ENCODE data around the gene EPHB1.
"Not testable (repeated sequence)": the region's sequence is repeated elsewhere in the genome, so short reads cannot be mapped to it uniquely, and the experiment has no call there.

EPHB1 gene

DNA sequence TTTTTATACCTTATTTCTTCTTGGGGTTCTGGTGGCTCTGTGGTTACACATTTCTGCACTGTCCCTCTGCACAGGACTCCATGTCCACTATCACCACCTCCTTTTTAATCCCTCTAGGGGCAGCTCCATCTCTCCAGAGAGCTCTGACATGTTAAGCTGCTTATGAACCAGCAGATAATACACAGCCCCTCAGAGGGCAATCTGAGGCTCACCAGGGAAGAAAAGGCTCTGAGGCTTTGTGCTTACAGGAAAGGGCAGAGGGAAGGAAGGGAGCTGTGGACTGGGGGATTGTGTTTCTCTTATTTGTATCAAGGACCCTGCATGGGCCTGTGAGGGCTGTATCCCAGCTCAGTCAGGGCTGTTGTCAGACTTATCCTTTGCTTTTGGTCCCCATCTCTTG is 164.5 kb downstream of the EPHB1 start:
- DNase-seq = no peak

DNA sequence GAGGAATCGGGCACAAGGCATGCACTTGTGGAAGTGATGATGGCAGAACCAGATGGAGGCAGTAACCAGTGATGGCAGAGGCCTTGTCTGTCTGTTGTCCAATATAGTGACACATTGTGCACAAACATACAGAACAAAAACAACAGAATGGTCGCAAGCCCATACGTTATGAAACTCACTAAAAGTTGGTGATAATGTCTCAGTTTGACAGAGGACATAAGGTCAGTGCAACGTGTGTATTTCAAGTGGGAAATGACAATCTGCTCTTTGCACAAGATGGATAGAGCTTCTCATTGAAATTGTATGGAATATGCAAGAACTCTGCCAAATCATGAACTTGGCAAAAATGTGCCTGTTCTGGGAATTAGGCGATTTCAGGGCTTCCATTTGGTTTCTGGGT is 169.2 kb downstream of the EPHB1 start:
- no peak for DNase-seq

DNA sequence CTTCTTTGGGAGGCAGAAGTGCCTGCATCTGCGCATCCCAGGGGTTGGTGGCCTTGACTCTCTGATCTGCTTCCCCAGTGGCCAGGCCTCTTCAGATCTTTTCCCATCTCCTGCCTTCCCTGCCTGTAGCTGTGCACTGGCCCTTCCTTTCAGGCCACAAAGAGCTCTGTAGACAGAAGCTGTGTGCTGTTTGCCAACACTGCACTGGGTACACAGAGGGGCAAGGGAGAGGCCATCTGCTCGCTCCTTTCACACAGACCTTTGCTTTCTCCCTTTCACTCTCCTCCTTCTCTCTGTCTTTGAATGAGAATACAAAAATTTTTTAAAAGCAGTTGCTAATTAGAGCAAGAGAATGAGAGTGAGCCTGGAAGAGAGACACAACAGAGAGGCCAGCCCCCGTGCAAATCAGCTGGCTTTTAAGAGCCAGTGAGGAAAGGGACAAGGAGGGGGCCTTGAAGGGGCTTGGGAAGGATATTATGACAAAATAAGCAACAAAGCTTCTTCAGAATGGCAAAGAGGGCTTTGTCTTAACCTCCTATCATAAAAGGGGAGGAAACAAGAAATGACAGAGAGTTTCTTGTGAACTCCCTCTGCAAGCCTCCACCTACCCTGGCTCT is 170.9 kb downstream of the EPHB1 start:
- DNase-seq = no peak

DNA sequence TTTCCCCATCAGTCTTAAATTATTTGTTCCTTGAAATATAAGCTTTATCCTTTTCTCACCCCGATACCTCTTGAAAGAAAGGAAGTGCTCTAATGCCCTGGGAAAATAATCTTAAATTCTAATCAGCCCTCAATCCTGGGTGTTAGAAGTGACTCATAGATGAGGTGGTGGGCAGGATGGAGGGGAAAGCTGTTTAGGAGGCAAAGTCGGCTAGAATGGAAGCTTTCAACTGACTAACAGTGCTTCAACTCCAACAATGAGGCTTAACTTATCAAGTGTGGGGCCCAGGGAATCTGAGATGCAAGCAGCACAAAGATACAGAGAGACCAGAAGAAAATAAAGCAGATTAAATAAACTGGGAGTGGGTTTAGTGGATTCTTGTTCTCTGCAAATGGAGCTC is 175.8 kb downstream of the EPHB1 start:
- no peak for DNase-seq

DNA sequence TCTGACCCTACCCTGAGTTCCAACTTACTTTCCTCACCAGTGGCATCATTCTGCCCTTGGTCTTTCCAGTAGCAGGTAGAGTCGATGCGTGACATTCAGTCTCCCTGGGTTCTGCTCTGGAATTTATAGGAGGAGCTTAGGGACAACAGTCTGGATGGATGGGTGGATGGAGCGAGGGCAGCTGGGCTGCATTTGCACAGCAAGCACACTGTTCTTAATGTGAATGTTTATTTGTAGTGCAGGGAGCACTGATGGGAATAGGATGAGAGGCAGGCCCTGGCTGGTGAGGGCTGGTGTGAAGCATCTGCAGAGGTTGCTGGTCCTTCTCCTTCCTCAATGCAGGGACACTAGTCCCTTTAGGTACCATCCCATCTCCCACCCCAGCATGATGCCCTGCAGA is 176.2 kb downstream of the EPHB1 start:
- no peak for DNase-seq

DNA sequence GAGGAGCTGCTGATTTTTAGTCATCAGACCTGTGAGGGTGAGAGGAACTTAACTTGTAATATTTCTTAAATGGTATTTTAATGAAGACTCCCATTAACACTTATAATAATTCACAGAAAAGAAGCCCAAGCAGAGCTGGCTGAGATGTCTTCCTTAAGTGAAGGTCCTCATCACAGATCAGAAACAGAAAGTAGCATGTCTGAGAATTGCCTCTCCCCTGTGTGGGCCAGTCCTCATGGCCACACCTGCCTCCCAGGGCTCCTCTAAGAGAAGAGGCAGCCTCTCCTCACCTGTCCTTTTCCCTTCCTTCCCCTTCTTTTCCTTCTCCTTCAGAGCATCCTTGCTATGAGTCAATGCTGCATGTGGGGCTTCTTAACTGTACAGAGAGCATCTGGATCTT is 176.8 kb downstream of the EPHB1 start:
- DNase-seq = not testable (repeated sequence)

DNA sequence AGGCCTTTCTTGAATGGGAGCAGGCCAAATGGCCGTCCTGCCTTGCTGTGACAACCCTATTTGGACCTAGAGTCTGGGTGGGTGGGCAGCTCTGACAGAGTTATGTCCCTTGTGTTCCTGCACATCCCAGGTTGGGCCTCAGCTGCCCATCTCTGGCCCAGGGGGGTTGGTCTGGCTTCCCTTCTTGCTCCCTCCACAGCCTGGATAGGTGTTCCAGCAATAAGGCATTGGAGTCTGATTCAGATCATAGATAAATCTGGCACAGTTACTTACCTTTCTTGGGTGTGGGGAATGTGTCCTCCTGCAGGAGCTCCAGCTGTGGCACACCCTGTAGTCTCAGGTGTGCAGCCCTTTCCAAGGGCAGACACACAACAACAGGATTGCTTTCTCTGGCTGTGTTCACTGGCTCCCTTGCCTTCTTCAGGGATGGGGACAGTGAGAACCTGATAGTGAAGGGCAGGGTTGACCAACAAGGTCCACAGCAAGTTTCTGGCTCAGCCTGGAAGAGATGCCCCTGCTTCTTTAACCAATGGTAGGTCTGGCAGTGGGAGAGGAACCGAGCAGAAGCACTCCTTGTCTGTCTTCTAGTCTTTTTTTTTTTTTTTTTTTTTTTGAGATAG is 177.9 kb downstream of the EPHB1 start:
- no peak for DNase-seq

DNA sequence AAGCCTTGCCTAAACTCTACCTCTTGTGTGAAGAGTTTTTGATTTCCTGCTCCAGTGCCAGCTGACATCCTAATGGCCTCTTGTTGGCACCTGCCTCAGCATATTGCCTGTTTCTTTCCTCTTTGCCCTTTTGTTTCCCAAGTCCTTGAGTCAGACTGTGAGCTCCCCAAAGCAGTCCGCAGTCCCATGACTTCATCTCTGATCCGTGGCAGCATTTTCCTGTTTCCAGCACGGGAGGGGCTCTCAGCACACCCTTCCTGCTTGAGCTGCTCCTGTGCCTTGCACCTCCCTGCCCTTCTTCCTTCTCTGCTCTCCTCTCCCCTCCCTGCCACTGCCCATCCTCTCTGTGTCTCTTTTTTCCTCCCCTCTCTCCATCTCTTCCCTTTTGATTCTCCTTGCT is 179.6 kb downstream of the EPHB1 start:
- no peak for DNase-seq

DNA sequence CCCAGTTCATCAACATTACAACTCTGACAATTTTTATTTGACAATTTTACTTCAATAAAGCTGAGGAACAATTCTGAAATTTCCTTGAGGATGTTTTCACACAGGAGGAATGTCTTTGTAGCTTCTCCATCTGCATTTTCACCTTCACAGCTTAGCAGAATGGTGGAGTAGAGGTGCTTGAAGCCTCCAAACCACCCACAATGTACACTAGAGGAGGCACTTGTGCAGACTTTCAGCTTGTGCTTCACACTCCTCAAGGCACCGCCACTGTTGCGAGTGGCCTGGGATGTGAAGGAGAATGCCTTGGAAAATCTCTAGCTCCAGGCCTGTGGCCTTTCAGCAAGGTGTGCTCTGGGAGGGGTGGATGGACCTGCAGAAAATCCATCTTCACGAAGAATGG is 181.9 kb downstream of the EPHB1 start:
- DNase-seq = no peak

DNA sequence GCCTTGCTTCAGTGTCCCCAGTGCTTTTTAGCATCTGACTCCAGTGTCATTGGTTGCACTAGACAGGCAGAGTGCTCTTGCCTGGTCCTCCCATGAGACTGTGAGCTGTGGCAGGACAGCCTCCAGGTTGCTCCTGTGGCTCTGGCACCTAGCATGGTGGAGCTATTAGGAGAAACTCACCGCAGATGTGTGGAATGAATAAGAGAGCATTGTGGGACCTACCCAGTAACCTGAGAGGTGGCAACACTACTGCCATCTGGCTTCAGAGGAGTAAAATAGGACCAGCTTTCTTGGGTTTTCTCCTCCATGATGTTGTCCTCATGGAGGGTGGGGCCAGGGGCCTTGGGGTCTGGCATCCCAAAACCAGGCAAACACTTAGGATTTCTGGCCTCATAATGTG is 183.6 kb downstream of the EPHB1 start:
- no peak for DNase-seq

DNA sequence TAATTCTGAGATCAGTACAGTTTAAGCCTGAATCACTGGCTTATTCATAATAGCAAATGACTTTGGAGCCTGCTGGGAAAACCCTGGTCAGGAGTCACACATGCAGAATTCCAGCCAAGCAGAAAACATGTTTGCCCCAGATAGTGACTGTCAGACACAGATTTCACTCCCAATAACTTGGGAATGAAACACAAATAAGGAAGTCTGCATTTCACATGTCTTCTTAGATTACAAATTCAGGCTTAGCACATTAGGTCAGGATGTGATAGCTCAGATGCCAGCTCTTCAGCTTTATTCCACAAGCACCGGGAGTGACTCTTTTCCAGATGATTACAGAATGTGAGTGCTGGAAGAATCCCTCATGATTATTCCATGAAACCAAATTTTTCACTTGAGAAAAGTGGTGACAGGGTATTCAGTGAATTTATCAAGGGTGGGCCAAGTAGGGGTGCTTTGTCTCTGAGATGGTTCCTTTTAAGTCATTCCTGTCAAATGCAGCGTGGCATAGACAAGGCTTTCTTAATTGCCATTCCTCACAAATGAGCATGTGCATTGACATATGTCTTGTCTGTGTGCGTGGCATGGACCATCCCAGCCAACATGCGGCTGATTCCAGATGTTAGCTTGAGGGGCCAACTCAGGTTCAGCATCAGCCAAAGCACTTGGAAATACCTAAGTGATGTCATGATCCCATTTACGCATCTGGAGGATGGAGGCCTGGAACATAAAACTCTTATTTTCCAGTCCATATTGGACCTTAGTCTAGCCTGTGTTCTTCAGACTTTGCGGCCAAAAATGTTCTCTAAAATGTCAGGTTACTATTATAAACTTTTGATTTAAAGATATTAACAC is 191.0 kb downstream of the EPHB1 start:
- no peak for DNase-seq

DNA sequence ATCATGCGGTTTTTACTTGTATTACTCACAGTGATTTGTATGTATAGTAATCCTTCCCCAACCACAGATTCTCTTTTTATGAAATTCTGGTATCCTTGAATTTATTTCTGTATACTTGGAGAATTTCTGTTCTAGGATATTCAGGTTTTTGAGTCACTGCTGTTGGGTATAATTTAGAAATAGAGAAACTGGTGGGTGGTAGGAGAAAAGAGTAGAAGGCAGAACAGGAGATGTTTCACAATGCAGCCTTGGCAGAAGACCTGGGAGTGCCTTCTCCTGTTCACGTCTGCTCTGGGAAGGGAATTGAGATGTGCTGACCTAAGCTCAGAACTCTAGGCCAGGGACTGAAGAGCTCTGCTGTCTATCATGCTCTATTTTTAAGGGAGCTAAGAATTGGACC is 193.6 kb downstream of the EPHB1 start:
- no peak for DNase-seq

DNA sequence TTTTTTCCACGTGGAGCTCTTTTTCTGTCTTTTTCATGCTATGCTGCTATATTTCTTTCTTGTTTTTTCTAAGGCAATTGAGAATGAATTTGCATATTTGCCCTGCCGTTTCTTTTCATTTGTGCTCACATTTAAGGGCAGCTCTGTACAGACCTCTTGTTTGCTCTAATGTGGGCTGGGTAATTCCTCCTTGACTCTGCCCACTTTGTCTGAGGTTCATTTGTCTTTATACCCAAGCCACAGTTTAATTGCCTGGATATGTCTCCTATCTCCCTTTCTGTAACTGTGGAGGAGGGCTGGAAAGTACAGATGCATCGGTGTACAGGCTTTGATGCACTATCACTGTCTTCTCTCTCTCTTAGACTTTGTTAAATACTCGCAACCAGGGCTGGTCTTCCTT is 195.9 kb downstream of the EPHB1 start:
- no peak for DNase-seq

DNA sequence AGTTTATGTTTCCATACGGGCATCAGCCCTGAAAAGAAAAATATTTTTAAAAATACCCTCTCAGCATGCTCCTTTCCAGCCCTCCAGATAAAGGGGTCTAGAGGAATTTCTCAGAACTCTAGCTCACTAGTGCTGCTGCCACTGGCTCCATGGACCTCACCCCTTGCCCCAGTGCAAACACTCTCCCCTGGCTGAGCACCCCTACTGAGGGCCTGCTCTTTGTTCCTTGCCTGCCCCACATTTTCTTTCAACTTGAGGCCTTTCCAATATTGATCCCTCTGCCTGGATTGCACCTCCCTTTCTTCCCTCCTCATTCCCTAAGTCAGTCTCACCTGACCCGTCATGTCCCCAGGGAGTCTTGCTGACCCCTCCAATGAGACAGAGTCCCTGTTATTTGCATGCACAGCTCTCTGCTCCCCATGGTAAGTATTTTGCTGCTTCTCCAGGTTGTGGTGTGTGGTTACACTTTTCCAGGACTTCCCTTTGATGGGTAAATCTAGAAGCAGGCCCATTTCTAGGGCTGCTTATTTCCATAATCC is 196.5 kb downstream of the EPHB1 start:
- DNase-seq = no peak

DNA sequence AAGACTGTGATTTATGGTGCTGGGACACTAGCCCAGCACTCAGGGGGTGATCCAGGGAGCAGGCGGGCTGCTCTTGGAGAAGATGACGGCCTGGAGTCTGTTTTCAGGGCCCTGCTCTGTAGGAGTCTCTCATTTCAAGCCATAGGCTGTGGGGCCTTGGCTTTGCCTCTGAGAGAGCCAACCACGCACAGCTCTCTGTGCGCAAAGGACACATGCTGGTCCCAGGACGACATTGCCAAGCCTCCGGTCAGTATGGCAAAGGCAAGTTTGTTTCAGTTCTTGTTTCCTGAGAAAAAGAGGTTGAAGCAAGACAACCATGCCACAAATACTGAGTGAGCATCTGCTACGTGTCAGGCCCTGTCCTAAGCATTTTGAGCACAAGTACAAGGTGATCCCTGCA is 197.1 kb downstream of the EPHB1 start:
- DNase-seq = no peak

DNA sequence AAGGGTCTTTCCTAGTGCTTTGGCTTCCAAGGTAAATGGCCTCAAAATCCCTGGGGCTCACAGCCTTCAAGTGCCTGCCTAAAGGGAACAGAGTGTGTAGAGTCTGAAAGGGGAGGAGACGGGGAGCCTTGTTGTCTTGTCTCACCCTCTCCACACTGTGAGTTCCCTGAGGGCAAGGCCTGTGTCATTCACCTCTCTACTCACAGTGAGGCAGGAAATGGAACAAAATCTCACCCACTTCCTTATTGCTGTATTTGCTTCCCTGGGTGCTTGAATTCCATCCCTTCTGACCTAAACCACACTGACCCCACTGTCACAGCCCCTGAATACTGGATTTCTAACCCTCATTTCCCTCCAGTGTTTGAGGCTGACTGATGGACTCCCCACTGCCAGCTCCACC is 197.5 kb downstream of the EPHB1 start:
- no peak for DNase-seq

DNA sequence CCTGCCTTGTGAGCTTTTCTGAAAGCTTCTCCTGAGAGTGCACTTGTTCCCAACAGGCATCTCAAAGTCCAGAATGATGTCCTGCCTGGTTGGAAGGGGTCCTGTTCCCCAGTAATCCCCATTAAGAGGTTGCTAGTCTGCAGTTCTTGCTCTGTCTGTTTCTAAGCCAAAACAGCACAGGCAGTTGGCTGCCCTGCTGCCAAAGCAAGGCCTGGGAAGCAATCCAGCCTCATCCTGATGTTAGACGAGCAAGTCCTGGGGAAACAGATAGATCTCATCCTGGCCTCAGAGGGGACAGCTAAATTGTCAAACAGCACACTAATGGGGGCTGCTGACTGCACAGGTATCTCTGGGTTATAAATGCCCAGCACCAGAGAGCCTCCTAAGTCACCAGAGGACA is 198.0 kb downstream of the EPHB1 start:
- no peak for DNase-seq

DNA sequence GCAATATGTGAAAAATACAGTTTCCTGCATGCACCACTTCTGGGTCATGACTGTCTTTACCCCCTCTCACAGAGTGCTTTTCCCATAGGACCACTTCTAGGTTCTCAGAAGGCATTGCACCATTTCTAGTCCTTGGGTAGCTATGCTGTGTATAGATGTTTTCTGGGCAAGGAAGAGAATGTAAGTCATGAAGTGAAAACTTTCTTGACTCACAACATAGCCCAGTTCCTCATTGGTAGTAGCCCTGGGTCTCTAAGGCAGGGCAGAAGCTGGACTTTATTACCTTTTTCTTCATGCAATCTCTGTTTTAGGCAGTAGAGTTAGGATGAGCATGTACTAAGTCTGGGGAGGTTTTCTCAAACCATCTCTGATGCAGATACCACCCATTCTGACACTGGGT is 203.1 kb downstream of the EPHB1 start:
- DNase-seq = no peak

DNA sequence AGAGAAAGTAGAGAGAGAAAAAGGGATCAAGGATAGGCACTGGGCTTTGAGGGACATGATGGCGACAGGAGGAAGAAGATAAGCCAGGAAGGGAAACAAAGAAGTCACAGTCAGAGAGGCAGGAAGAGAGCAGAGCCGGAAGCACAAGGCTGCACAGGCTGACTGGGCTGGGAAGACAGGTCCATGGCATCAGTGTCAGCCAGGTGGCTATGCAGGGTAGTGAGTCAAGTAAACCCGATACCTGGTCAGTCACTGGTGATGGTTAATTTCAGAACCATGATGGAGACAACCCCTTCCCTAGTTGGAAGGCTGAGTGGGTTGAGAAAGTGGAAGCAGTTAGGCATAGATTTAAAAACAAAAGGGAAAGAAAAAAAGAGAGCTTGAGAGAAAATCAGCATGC is 203.8 kb downstream of the EPHB1 start:
- no peak for DNase-seq

DNA sequence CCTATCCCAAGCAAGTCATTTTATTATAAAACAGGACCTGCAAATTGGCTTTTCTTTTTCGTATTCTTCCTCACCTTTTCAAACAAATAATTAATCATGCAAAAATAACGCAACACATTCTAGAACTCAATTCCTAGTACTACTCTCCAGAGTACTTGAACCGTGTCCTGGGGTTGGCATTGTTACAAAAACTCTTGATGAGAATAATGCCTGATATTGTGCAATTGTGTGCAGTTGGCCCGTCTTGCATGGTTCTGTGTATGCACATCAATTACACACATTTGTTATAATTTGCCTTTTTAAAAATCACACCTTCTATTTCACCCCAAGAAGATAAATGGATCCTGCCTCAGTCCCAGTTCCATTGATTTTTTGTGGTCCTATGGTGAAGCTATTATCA is 205.4 kb downstream of the EPHB1 start:
- DNase-seq = no peak

DNA sequence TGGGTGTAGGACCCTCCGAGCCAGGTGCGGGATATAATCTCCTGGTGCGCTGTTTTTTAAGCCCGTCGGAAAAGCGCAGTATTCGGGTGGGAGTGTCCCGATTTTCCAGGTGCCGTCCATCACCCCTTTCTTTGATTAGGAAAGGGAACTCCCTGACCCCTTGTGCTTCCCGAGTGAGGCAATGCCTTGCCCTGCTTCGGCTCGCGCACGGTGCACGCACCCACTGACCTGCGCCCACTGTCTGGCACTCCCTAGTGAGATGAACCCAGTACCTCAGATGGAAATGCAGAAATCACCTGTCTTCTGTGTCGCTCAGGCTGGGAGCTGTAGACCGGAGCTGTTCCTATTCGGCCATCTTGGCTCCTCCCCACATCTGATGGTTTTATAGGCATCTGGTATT is 210.6 kb downstream of the EPHB1 start:
- DNase-seq = not testable (repeated sequence)

DNA sequence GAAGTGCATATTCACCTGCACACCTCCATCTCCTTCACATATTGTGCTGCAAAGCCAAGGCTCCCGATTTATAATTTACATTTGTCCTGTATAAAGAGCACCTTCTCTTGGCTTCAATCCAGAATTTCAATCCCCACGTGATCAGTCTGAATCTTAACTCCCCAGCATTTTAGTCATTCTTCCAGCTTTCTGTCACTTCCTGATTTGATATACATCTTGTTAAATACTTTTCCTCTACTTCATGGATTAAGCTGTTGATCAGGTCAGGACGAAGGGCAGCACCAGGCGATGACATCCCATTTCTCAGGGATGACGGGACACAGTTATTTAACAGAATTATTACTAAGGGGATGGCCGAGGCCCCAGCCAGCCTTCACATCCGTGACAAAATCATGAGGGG is 212.5 kb downstream of the EPHB1 start:
- DNase-seq = no peak

DNA sequence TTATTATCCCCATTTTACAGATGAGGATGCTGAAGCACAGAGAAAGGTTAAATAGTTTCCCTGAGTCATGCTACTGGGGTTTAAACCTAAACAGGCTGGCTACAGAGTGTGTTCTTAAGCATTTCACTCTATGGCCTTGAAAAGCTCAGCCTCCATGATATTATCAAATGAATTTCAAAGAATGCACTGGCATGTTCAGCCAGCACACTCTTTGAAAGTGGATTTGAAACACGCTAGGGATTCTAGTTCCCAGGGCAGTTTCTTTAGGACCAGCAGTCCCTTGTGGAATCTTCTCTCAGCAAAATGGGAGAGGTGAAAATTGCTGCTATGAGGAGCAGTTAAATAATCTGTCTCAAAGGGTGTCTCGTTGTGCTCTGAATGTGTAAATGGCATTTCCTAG is 213.3 kb downstream of the EPHB1 start:
- no peak for DNase-seq

DNA sequence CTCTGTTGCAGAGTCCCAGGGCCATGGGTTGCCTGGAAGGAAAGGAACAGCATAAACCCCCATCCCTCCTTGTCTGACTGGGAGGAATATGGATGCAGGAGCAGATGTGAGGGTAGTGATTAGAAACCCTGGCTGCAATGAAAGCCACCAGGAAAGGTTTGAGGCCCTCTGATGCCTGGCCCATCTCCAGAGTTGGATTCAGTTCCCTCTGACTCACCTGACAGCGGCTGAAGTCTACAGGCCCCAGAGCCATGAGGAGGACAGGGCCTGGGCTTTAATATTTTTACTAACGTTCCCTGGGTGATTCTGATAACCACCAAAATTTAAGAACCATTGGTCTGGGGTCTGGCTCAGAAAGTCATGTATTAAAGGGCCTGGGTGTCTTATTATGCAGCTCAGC is 214.0 kb downstream of the EPHB1 start:
- no peak for DNase-seq

Data from Kasumi-1 (cell line).